Neural progenitor cell (in vitro differentiated cells): Measurements from ENCODE around the gene HABP4. TPM values are rescaled to one million over a fixed set of nuclear protein-coding genes. Genes with fewer than 3 reads are reported as not detected.

Source experiments
- DNase-seq: peaks from one replicate; pipeline ENCODE4 v3.0.0-alpha.2; 2016; ENCODE audit warnings: low spot score
- H2AFZ ChIP-seq: fragments of 200-600 bp; sonication (generic); replicated peaks from 2 replicates; pipeline ENCODE4 v1.6.1; 2016; ENCODE audit warnings: antibody characterized with exemption
- H3F3A ChIP-seq: fragments of 200-600 bp; sonication (generic); 2 replicates; pipeline ENCODE4 v1.6.1; 2016; ENCODE audit warnings: antibody characterized with exemption, low read depth
- H3K27ac ChIP-seq: fragments of 200-600 bp; sonication (generic); 2 replicates; pipeline ENCODE4 v1.5.1; 2016; ENCODE audit warnings: mild to moderate bottlenecking
- H3K27me3 ChIP-seq: fragments of 200-600 bp; sonication (generic); 2 replicates; pipeline ENCODE4 v1.6.1; 2016; ENCODE audit warnings: mild to moderate bottlenecking, moderate library complexity
- H3K36me3 ChIP-seq: fragments of 200-600 bp; sonication (generic); 2 replicates; pipeline ENCODE4 v1.5.1; 2016
- H3K4me1 ChIP-seq: fragments of 200-600 bp; sonication (generic); 2 replicates; pipeline ENCODE4 v1.6.1; 2016; ENCODE audit warnings: mixed run types
- H3K4me2 ChIP-seq: fragments of 200-600 bp; sonication (generic); 2 replicates; pipeline ENCODE4 v1.6.1; 2016
- H3K4me3 ChIP-seq: fragments of 200-600 bp; sonication (generic); 2 replicates; pipeline ENCODE4 v1.5.1; 2016
- H3K79me2 ChIP-seq: fragments of 200-600 bp; sonication (generic); 2 replicates; pipeline ENCODE4 v1.6.1; 2016; ENCODE audit warnings: low read depth
- H3K9ac ChIP-seq: fragments of 200-600 bp; sonication (generic); 2 replicates; pipeline ENCODE4 v1.6.1; 2016
- H3K9me3 ChIP-seq: fragments of 200-600 bp; sonication (generic); 2 replicates; pipeline ENCODE4 v1.5.1; 2016; ENCODE audit warnings: low read depth
- H4K20me1 ChIP-seq: fragments of 200-600 bp; sonication (generic); 2 replicates; pipeline ENCODE4 v1.6.1; 2016; ENCODE audit warnings: low read depth
- H3K27ac Mint-ChIP-seq: 3 replicates; pipeline ENCODE4 v1.8.0; 2021; ENCODE audit warnings: mixed read lengths
- H3K27me3 Mint-ChIP-seq: 2 replicates; pipeline ENCODE4 v1.8.0; 2022; ENCODE audit warnings: low read depth, mild to moderate bottlenecking, inconsistent platforms, moderate library complexity, mixed read lengths; ENCODE audit not compliant: insufficient read depth
- H3K36me3 Mint-ChIP-seq: 3 replicates; pipeline ENCODE4 v1.8.0; 2021; ENCODE audit warnings: mixed read lengths
- H3K4me1 Mint-ChIP-seq: 3 replicates; pipeline ENCODE4 v1.8.0; 2021; ENCODE audit warnings: mixed read lengths
- H3K4me3 Mint-ChIP-seq: 3 replicates; pipeline ENCODE4 v1.8.0; 2021; ENCODE audit warnings: mild to moderate bottlenecking, moderate library complexity, mixed read lengths
- H3K9me3 Mint-ChIP-seq: 3 replicates; pipeline ENCODE4 v1.8.0; 2020; ENCODE audit warnings: mixed read lengths
- CTCF ChIP-seq: fragments of 200-600 bp; sonication (generic); IDR thresholded peaks from 2 replicates; pipeline ENCODE4 v1.5.1; 2017; ENCODE audit warnings: antibody characterized with exemption, mild to moderate bottlenecking
- EZH2 ChIP-seq: fragments of 200-600 bp; sonication (generic); IDR thresholded peaks from 2 replicates; pipeline ENCODE4 v1.6.1; 2017; ENCODE audit warnings: antibody characterized with exemption, mild to moderate bottlenecking, moderate library complexity
- EZH2phosphoT487 ChIP-seq: fragments of 200-600 bp; sonication (generic); IDR thresholded peaks from 2 replicates; pipeline ENCODE4 v1.6.1; 2017; ENCODE audit warnings: antibody characterized with exemption
- total RNA-seq: library from RNA; depleted of rRNA; stranded (reverse); fragments of >200 nt; gene quantifications from 2 replicates; pipeline ENCODE4 v1.2.3, GENCODE V29; 2015; ENCODE audit warnings: low replicate concordance

Gene HABP4
- total RNA-seq, 1 donor from 2014 or later, result 12.3 TPM

- Histone ChIP-seq H3K27ac (no peak overlapping the region), H3K27me3 (no peaks in the 10 kb centered on the region), H3K79me2 (peaks cover 12% of the 10 kb centered on the region), H3K36me3 (no peaks in the 10 kb centered on the region), H3K4me3 (no peak overlapping the region), H3K4me2 (no peak overlapping the region), H3K9ac (no peak overlapping the region), H3K9me3 (no peaks in the 10 kb centered on the region), H4K20me1 (no peaks in the 10 kb centered on the region), H2AFZ (no peak overlapping the region), H3K4me1 (peaks cover 15% of the 10 kb centered on the region), H3F3A (peaks cover 5% of the 10 kb centered on the region)
- H3K4me3 Mint-ChIP-seq, result no peak overlapping the region
- TF ChIP-seq CTCF, result no peak
- no peak for TF ChIP-seq EZH2
- no peak for TF ChIP-seq EZH2phosphoT487
- DNase-seq, result no peak
- H3K36me3 Mint-ChIP-seq, result peaks cover 9% of the 10 kb centered on the region
- no peaks in the 10 kb centered on the region for H3K9me3 Mint-ChIP-seq
- no peak overlapping the region for H3K27ac Mint-ChIP-seq
- H3K27me3 Mint-ChIP-seq, result no peaks in the 10 kb centered on the region
- H3K4me1 Mint-ChIP-seq, result peaks cover 2% of the 10 kb centered on the region
Observed at GRCh38 chr9:96458226-96458625, 8.3 kb downstream of the HABP4 start.

- peaks cover 6% of the 10 kb centered on the region for H3K79me2 ChIP-seq
Observed at GRCh38 chr9:96459268-96460007, 9.5 kb downstream of the HABP4 start.

DNA sequence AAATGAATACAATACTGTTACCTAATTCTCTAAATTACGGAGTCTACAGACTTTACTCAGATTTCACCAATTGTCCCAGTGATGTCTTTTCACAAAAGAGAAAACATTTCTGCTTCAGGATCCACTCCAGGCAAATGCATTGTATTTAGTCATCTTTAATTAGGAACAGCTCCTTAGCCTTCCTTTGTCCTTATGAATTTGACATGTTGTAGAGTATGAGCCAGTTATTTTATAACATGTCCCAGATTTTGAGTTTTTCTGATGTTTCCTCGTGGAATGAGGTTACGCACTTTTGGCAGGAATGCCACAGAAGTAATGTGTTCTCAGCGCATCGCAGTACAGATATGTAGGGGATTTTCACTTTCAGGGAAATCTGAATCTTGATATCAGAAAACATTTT is 10.5 kb downstream of the HABP4 start:
- no peak overlapping the region for H3K27ac ChIP-seq
- Mint-ChIP-seq H3K27me3 (no peaks in the 10 kb centered on the region), H3K4me3 (no peak overlapping the region), H3K4me1 (peaks cover 10% of the 10 kb centered on the region), H3K27ac (no peak overlapping the region), H3K36me3 (peaks cover 12% of the 10 kb centered on the region), H3K9me3 (no peaks in the 10 kb centered on the region)
- H3K79me2 ChIP-seq, result peaks cover 6% of the 10 kb centered on the region
- H3K9ac ChIP-seq, result no peak overlapping the region
- H3K36me3 ChIP-seq, result no peaks in the 10 kb centered on the region
- H3K4me1 ChIP-seq, result peaks cover 15% of the 10 kb centered on the region
- no peaks in the 10 kb centered on the region for H4K20me1 ChIP-seq
- DNase-seq, result no peak
- TF ChIP-seq EZH2 (no peak), CTCF (no peak), EZH2phosphoT487 (no peak)
- no peak overlapping the region for H3K4me2 ChIP-seq
- peaks cover 5% of the 10 kb centered on the region for H3F3A ChIP-seq
- no peak overlapping the region for H3K4me3 ChIP-seq
- H2AFZ ChIP-seq, result no peak overlapping the region
- no peaks in the 10 kb centered on the region for H3K9me3 ChIP-seq
- H3K27me3 ChIP-seq, result no peaks in the 10 kb centered on the region

More at GRCh38 chr9:96459268-96460007, 9.5 kb downstream of the HABP4 start:
- Mint-ChIP-seq H3K9me3 (no peaks in the 10 kb centered on the region), H3K27me3 (no peaks in the 10 kb centered on the region), H3K4me1 (peaks cover 7% of the 10 kb centered on the region), H3K4me3 (no peak overlapping the region), H3K36me3 (peaks cover 9% of the 10 kb centered on the region), H3K27ac (no peak overlapping the region)
- no peak for TF ChIP-seq EZH2phosphoT487
- no peak for TF ChIP-seq CTCF
- TF ChIP-seq EZH2, result no peak
- no peak for DNase-seq
- no peak overlapping the region for H2AFZ ChIP-seq
- H3K27ac ChIP-seq, result no peak overlapping the region
- H3K27me3 ChIP-seq, result no peaks in the 10 kb centered on the region
- H3K4me3 ChIP-seq, result no peak overlapping the region
- H4K20me1 ChIP-seq, result no peaks in the 10 kb centered on the region
- no peak overlapping the region for H3K9ac ChIP-seq
- H3F3A ChIP-seq, result peaks cover 5% of the 10 kb centered on the region
- H3K4me2 ChIP-seq, result no peak overlapping the region
- H3K36me3 ChIP-seq, result no peaks in the 10 kb centered on the region
- peaks cover 15% of the 10 kb centered on the region for H3K4me1 ChIP-seq
- H3K9me3 ChIP-seq, result no peaks in the 10 kb centered on the region
